Nephron (organoid): ENCODE data around the gene TMEM74B.

Experiments
- H3K27ac Mint-ChIP-seq, 3 experiments: 2 replicates each; pipeline ENCODE4 v1.8.0; 2020; ENCODE audit warnings: mixed read lengths in 3 of 3, mild to moderate bottlenecking in 2 of 3, moderate library complexity in 1 of 3
- H3K27me3 Mint-ChIP-seq: 2 replicates; pipeline ENCODE4 v1.8.0; 2021; ENCODE audit warnings: low read depth, mild to moderate bottlenecking, moderate library complexity, mixed read lengths
- H3K36me3 Mint-ChIP-seq: 2 replicates; pipeline ENCODE4 v1.8.0; 2020; ENCODE audit warnings: low read depth, mixed read lengths
- H3K4me1 Mint-ChIP-seq: 2 replicates; pipeline ENCODE4 v1.8.0; 2020; ENCODE audit warnings: mixed read lengths
- H3K4me3 Mint-ChIP-seq, 3 experiments: 2 replicates each; pipeline ENCODE4 v1.8.0; 2020; ENCODE audit warnings: mild to moderate bottlenecking in 3 of 3, mixed read lengths in 3 of 3, moderate library complexity in 2 of 3
- H3K9me3 Mint-ChIP-seq: 2 replicates; pipeline ENCODE4 v1.8.0; 2020; ENCODE audit warnings: mixed read lengths
- CTCF ChIP-seq, 3 experiments: fragments of 200-600 bp; sonication (generic); IDR thresholded peaks; one replicate each; pipeline ENCODE4 v1.5.0; 2021; ENCODE audit warnings: antibody characterized with exemption in 3 of 3; ENCODE audit not compliant: unreplicated experiment in 3 of 3

The TMEM74B gene

GRCh38 chr20:1205802-1206201, 21.0 kb upstream of the TMEM74B start:
- no peaks in the 10 kb centered on the region for H3K36me3 Mint-ChIP-seq
- no peak overlapping the region for H3K27ac Mint-ChIP-seq
- no peaks in the 10 kb centered on the region for H3K4me1 Mint-ChIP-seq

GRCh38 chr20:1204576-1204975, 19.8 kb upstream of the TMEM74B start:
- no peak for TF ChIP-seq CTCF (IDR thresholded peaks at IDR 0.05; ENCODE audit: unreplicated experiment in 3 of 3)
- peaks cover 7% of the 10 kb centered on the region for H3K27me3 Mint-ChIP-seq
- no peak overlapping the region for H3K4me3 Mint-ChIP-seq
- H3K9me3 Mint-ChIP-seq: no peaks in the 10 kb centered on the region
- no peaks in the 10 kb centered on the region for H3K4me1 Mint-ChIP-seq
- no peaks in the 10 kb centered on the region for H3K36me3 Mint-ChIP-seq
- H3K27ac Mint-ChIP-seq: no peak overlapping the region

More at GRCh38 chr20:1205802-1206201, 21.0 kb upstream of the TMEM74B start:
- no peak for TF ChIP-seq CTCF (IDR thresholded peaks at IDR 0.05; ENCODE audit: unreplicated experiment in 3 of 3)
- Mint-ChIP-seq H3K4me3 (no peak overlapping the region), H3K27me3 (peaks cover 11% of the 10 kb centered on the region), H3K9me3 (no peaks in the 10 kb centered on the region)

GRCh38 chr20:1204113-1204512, 19.3 kb upstream of the TMEM74B start:
- H3K4me3 Mint-ChIP-seq: no peak overlapping the region
- H3K36me3 Mint-ChIP-seq: no peaks in the 10 kb centered on the region
- no peaks in the 10 kb centered on the region for H3K9me3 Mint-ChIP-seq
- TF ChIP-seq CTCF (IDR thresholded peaks at IDR 0.05; ENCODE audit: unreplicated experiment in 3 of 3): no peak
- H3K27me3 Mint-ChIP-seq: peaks cover 2% of the 10 kb centered on the region
- H3K4me1 Mint-ChIP-seq: no peaks in the 10 kb centered on the region
- H3K27ac Mint-ChIP-seq: no peak overlapping the region

GRCh38 chr20:1203630-1204029, 18.8 kb upstream of the TMEM74B start:
- H3K27ac Mint-ChIP-seq: no peak overlapping the region
- H3K27me3 Mint-ChIP-seq: peaks cover 3% of the 10 kb centered on the region
- no peak for TF ChIP-seq CTCF (IDR thresholded peaks at IDR 0.05; ENCODE audit: unreplicated experiment in 3 of 3)
- no peak overlapping the region for H3K4me3 Mint-ChIP-seq
- no peaks in the 10 kb centered on the region for H3K36me3 Mint-ChIP-seq
- no peaks in the 10 kb centered on the region for H3K9me3 Mint-ChIP-seq
- H3K4me1 Mint-ChIP-seq: no peaks in the 10 kb centered on the region

GRCh38 chr20:1202762-1203504, 18.2 kb upstream of the TMEM74B start, which contains the start of gene C20orf202:
TSS of gene C20orf202 (plus strand) at chr20:1203454. CDS start at chr20:1203586, 132 bp downstream.
- H3K9me3 Mint-ChIP-seq: no peaks in the 10 kb centered on the region
- no peak within 1 kb of the TSS for H3K27ac Mint-ChIP-seq

More at GRCh38 chr20:1202762-1203504, 18.2 kb upstream of the TMEM74B start, which contains the start of gene C20orf202:
- TF ChIP-seq CTCF (IDR thresholded peaks at IDR 0.05; ENCODE audit: unreplicated experiment in 3 of 3): no peak
- no peaks in the 10 kb centered on the region for H3K36me3 Mint-ChIP-seq
- peaks cover 5% of the 10 kb centered on the region for H3K27me3 Mint-ChIP-seq
- no peak within 1 kb of the TSS for H3K4me3 Mint-ChIP-seq
- H3K4me1 Mint-ChIP-seq: no peaks in the 10 kb centered on the region
